ENCODE data around the gene GIPC3. TPM values are rescaled to one million over a fixed set of nuclear protein-coding genes. Genes with fewer than 3 reads are reported as not detected.

The GIPC3 gene
- total RNA-seq, 1 donor from 2014 or later = not detected

GRCh38 chr19:3605361-3605760 is 20.1 kb downstream of the GIPC3 start:
- DNase-seq (ENCODE audit: low read depth) = no peak

GRCh38 chr19:3605770-3606169 is 20.5 kb downstream of the GIPC3 start:
- DNase-seq (ENCODE audit: low read depth) = no peak

GRCh38 chr19:3606174-3606689 is 21.0 kb downstream of the GIPC3 start:
- DNase-seq (ENCODE audit: low read depth) = no peak

GRCh38 chr19:3606690-3607289 is 21.5 kb downstream of the GIPC3 start, which contains the start of gene TBXA2R:
TSS of gene TBXA2R (minus strand) at chr19:3606875. CDS start at chr19:3600634, 6,241 bp downstream.
- no peak for DNase-seq (ENCODE audit: low read depth)

- DNase-seq (ENCODE audit: low read depth) = no peak
These were observed 22.2 kb downstream of the GIPC3 start for GRCh38 chr19:3607303-3608078.

- no peak for DNase-seq (ENCODE audit: low read depth)
These were observed 22.9 kb downstream of the GIPC3 start for GRCh38 chr19:3608079-3608641.

- no peak for DNase-seq (ENCODE audit: low read depth)
These were observed 23.6 kb downstream of the GIPC3 start for GRCh38 chr19:3608750-3609322.

GRCh38 chr19:3609779-3610719 is 24.8 kb downstream of the GIPC3 start:
- DNase-seq (ENCODE audit: low read depth) = no peak

GRCh38 chr19:3610745-3611717 is 25.8 kb downstream of the GIPC3 start:
- DNase-seq (ENCODE audit: low read depth) = no peak

GRCh38 chr19:3611841-3612240 is 26.6 kb downstream of the GIPC3 start:
- DNase-seq (ENCODE audit: low read depth) = no peak

GRCh38 chr19:3612330-3612729 is 27.1 kb downstream of the GIPC3 start:
- no peak for DNase-seq (ENCODE audit: low read depth)

- no peak for DNase-seq (ENCODE audit: low read depth)
These were observed 27.8 kb downstream of the GIPC3 start for GRCh38 chr19:3612901-3613741.

- no peak for DNase-seq (ENCODE audit: low read depth)
These were observed 28.8 kb downstream of the GIPC3 start for GRCh38 chr19:3613818-3614661.

GRCh38 chr19:3614858-3615505 is 29.7 kb downstream of the GIPC3 start:
- DNase-seq (ENCODE audit: low read depth) = no peak

- DNase-seq (ENCODE audit: low read depth) = no peak
These were observed 30.4 kb downstream of the GIPC3 start for GRCh38 chr19:3615524-3616135.

- no peak for DNase-seq (ENCODE audit: low read depth)
These were observed 32.2 kb downstream of the GIPC3 start for GRCh38 chr19:3617463-3617862.

GRCh38 chr19:3618144-3618810 is 33.0 kb downstream of the GIPC3 start:
- no peak for DNase-seq (ENCODE audit: low read depth)

All from renal cortical epithelial cell (primary cell).